Effector memory CD4-positive, alpha-beta T cell (primary cell): ENCODE results near the gene TMEM37.

Source experiments
- DNase-seq, 3 donors: peaks; one replicate each; pipeline ENCODE4 v3.0.0-alpha.2; 2020
- H3K27ac ChIP-seq: 2 replicates; pipeline ENCODE4 v1.7.0; 2013; ENCODE audit warnings: mild to moderate bottlenecking, low read length, moderate library complexity; ENCODE audit not compliant: insufficient read depth, poor library complexity, severe bottlenecking
- H3K27me3 ChIP-seq: replicated peaks from 2 replicates; pipeline ENCODE4 v1.7.0; 2013; ENCODE audit warnings: mild to moderate bottlenecking, low read length; ENCODE audit not compliant: insufficient read depth, control insufficient read depth, poor library complexity, severe bottlenecking
- H3K36me3 ChIP-seq: 2 replicates; pipeline ENCODE4 v1.7.0; 2013; ENCODE audit warnings: mild to moderate bottlenecking, low read length, moderate library complexity; ENCODE audit not compliant: control insufficient read depth, insufficient read depth
- H3K4me1 ChIP-seq: 2 replicates; pipeline ENCODE4 v1.7.0; 2013; ENCODE audit warnings: low read length, mild to moderate bottlenecking; ENCODE audit not compliant: control insufficient read depth, insufficient read depth, poor library complexity, severe bottlenecking
- H3K4me3 ChIP-seq: 2 replicates; pipeline ENCODE4 v1.7.0; 2013; ENCODE audit warnings: low read length, low read depth, mild to moderate bottlenecking; ENCODE audit not compliant: insufficient read depth, poor library complexity, severe bottlenecking
- H3K9me3 ChIP-seq: 2 replicates; pipeline ENCODE4 v1.7.0; 2013; ENCODE audit warnings: mild to moderate bottlenecking, low read length, moderate library complexity; ENCODE audit not compliant: control insufficient read depth

The TMEM37 gene

GRCh38 chr2:119485336-119486110, 53.9 kb downstream of the TMEM37 start:
- H3K4me3 ChIP-seq: no peak overlapping the region
- no peaks in the 10 kb centered on the region for H3K36me3 ChIP-seq
- no peaks in the 10 kb centered on the region for H3K27me3 ChIP-seq
- no peaks in the 10 kb centered on the region for H3K9me3 ChIP-seq
- DNase-seq: no peak
- H3K4me1 ChIP-seq: no peaks in the 10 kb centered on the region
- no peak overlapping the region for H3K27ac ChIP-seq

- H3K36me3 ChIP-seq: no peaks in the 10 kb centered on the region
- no peaks in the 10 kb centered on the region for H3K9me3 ChIP-seq
- no peaks in the 10 kb centered on the region for H3K4me1 ChIP-seq
- no peaks in the 10 kb centered on the region for H3K27me3 ChIP-seq
- no peak overlapping the region for H3K4me3 ChIP-seq
- no peak overlapping the region for H3K27ac ChIP-seq
- DNase-seq: no peak
Observed at GRCh38 chr2:119486196-119486827, 54.7 kb downstream of the TMEM37 start.

DNA sequence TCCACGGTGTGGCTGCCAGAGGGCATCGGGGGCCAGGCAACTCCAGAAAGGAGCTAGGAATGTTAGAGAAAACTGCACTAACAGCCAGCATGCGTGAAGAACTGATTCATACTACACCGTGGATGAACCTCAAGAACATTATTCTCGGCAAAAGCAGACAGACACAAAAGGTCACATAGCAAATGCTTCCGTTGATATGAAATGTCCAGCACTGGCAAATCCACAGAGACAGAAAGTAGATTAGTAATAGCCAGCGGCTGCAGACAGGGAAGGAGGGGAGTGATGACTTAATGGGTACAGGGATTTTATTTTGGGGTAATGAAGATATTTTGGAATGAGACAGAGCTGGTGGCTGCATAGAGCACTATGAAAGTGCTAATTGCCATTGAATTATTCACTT, 55.2 kb downstream of the TMEM37 start:
- Histone ChIP-seq H3K27ac (no peak overlapping the region), H3K9me3 (no peaks in the 10 kb centered on the region), H3K36me3 (no peaks in the 10 kb centered on the region), H3K27me3 (no peaks in the 10 kb centered on the region), H3K4me1 (no peaks in the 10 kb centered on the region), H3K4me3 (no peak overlapping the region)
- no peak for DNase-seq

GRCh38 chr2:119487434-119488244, 56.0 kb downstream of the TMEM37 start:
- Histone ChIP-seq H3K27me3 (no peaks in the 10 kb centered on the region), H3K4me3 (no peak overlapping the region), H3K36me3 (no peaks in the 10 kb centered on the region), H3K4me1 (no peaks in the 10 kb centered on the region), H3K9me3 (no peaks in the 10 kb centered on the region), H3K27ac (no peak overlapping the region)
- DNase-seq: no peak
